Testis (tissue), 2 donors: ENCODE data around the gene PLBD2.

Experiments
- CTCF ChIP-seq, 3 experiments: fragments of 450-650 bp in 2 of 3; fragments of 200-600 bp in 1 of 3; sonication (generic) in 1 of 3; IDR thresholded peaks; one replicate each; pipeline ENCODE4 v1.5.1; 2016 to 2019; ENCODE audit warnings: antibody characterized with exemption in 3 of 3, mild to moderate bottlenecking in 2 of 3, moderate library complexity in 1 of 3
- POLR2A ChIP-seq: fragments of 450-650 bp; IDR thresholded peaks from one replicate; pipeline ENCODE4 v1.6.1; 2017; ENCODE audit warnings: antibody characterized with exemption, mild to moderate bottlenecking, moderate library complexity

DNA sequence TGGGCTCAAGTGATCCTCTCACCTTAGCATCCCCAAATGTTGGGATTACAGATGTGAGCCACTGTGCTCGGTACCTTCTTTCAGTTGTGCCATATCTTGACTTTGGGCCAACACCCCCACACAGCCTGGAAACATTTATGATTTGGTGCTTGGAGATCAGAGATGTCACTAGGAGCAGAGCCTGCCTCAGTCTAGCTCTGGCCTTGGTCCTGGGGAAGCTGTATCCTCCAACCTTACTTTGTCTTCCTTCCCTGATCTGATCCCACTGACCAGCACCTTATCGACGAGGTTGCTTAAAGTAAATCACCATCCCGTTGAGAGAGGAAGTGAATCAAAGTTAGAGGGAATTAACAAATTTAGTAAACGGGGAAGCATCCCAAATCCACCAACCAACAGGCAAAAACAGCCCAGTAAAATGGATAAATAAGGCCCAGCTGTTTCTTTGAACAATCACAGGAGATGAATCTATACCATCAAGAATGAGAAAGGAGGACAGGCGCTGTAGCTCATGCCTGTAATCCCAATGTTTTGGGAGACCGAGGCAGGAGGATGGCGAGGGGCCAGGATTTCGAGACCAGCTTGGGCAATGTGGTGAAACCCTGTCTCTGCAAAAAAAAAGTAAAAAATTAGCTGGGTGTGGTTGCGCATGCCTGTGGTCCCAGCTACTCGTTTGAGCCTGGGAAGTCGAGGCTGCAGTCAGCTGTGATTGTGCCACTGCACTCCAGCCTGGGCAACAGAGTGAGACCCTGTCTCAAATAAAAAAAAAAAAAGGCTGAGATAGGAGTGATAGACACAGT, 3.4 kb downstream of the PLBD2 start:
- TF ChIP-seq CTCF (IDR thresholded peaks at IDR 0.05) (no peak), POLR2A (no peak)
